CD4-positive, alpha-beta T cell (primary cell): Measurements from ENCODE around the gene PAX2. TPM values are rescaled to one million over a fixed set of nuclear protein-coding genes. Genes with fewer than 3 reads are reported as not detected.

Source experiments
- ATAC-seq: fragments of 200-7000 bp; cut with Tn5 transposase; one replicate; pipeline ENCODE4 v1.10.0; 2022; ENCODE audit warnings: mild to moderate bottlenecking; ENCODE audit not compliant: poor library complexity
- CTCF ChIA-PET: fragments of 350-600 bp; sonication (Branson Sonifier 250); formaldehyde crosslinking; loops from one replicate; lab custom pipeline; 2021; ENCODE audit warnings: antibody characterized with exemption, inconsistent platforms; lab: Charles Lee
- POLR2A ChIA-PET: fragments of 350-600 bp; sonication (Branson Sonifier 250); formaldehyde crosslinking; loops from one replicate; lab custom pipeline; 2021; ENCODE audit warnings: antibody characterized with exemption, inconsistent platforms; lab: Charles Lee
- DNase-seq, 14 experiments: peaks; one replicate each; pipeline ENCODE4 v3.0.0-alpha.2; 2013 to 2020; ENCODE audit warnings: mixed read lengths in 2 of 14
- H3K27ac ChIP-seq, 2 donors: one replicate each; pipeline versions ENCODE4 v1.5.1 to v1.7.0; 2013; ENCODE audit warnings: low read length in 2 of 2, low read depth in 1 of 2, mild to moderate bottlenecking in 1 of 2
- H3K27me3 ChIP-seq, 2 experiments: 1 replicate in 1 of 2; 2 replicates in 1 of 2; pipeline versions ENCODE4 v1.6.1 to v1.7.0; 2013; ENCODE audit warnings: low read length in 2 of 2, control low read depth in 1 of 2, mild to moderate bottlenecking in 1 of 2, moderate library complexity in 1 of 2; ENCODE audit not compliant: insufficient read depth in 2 of 2, control insufficient read depth in 1 of 2
- H3K36me3 ChIP-seq: one replicate; pipeline ENCODE4 v1.6.1; 2013; ENCODE audit warnings: low read length, control low read depth; ENCODE audit not compliant: insufficient read depth
- H3K4me1 ChIP-seq: one replicate; pipeline ENCODE4 v1.6.1; 2013; ENCODE audit warnings: low read length, control low read depth; ENCODE audit not compliant: insufficient read depth
- H3K4me3 ChIP-seq: one replicate; pipeline ENCODE4 v1.5.1; 2013; ENCODE audit warnings: mild to moderate bottlenecking, low read length, moderate library complexity
- H3K9me3 ChIP-seq, 2 experiments: 1 replicate in 1 of 2; 2 replicates in 1 of 2; pipeline versions ENCODE4 v1.6.1 to v1.7.0; 2013; ENCODE audit warnings: low read length in 2 of 2, mild to moderate bottlenecking in 2 of 2, control low read depth in 1 of 2, moderate library complexity in 1 of 2; ENCODE audit not compliant: control insufficient read depth in 1 of 2, insufficient read depth in 1 of 2
- H3K27ac Mint-ChIP-seq: one replicate; pipeline ENCODE4 v1.8.0; 2020; ENCODE audit warnings: mixed read lengths
- H3K27me3 Mint-ChIP-seq: one replicate; pipeline ENCODE4 v1.8.0; 2021; ENCODE audit warnings: mixed read lengths
- H3K36me3 Mint-ChIP-seq: one replicate; pipeline ENCODE4 v1.8.0; 2021; ENCODE audit warnings: low read depth, mixed read lengths
- H3K4me1 Mint-ChIP-seq: one replicate; pipeline ENCODE4 v1.8.0; 2021; ENCODE audit warnings: low read depth, mixed read lengths
- H3K4me3 Mint-ChIP-seq: one replicate; pipeline ENCODE4 v1.8.0; 2020; ENCODE audit warnings: mild to moderate bottlenecking, mixed read lengths
- H3K9me3 Mint-ChIP-seq: one replicate; pipeline ENCODE4 v1.8.0; 2020; ENCODE audit warnings: mixed read lengths
- intact Hi-C, 2 experiments: fragments of 100-400 bp; cut with DNase I in 1 of 2; cut with micrococcal nuclease in 1 of 2; formaldehyde crosslinking; loops; one replicate each; pipeline versions ENCODE4 v1.15.1 to v1.9.0; 2023 to 2025; cut with DNase I, micrococcal nuclease
- total RNA-seq, 174 experiments: library from RNA in 2 of 174; stranded (reverse) in 2 of 174; gene quantifications; one replicate each; pipeline ENCODE4 v1.2.3 and lab custom pipeline; 2021 to 2026
- TF ChIP-seq, protein P1 (sequence below): fragments of 200-600 bp; IDR thresholded peaks from one replicate; pipeline ENCODE4 v1.8.0; 2022; ENCODE audit warnings: antibody characterized with exemption, mild to moderate bottlenecking

Gene PAX2
- total RNA-seq, 2 experiments from 2014 or later = not detected

DNA sequence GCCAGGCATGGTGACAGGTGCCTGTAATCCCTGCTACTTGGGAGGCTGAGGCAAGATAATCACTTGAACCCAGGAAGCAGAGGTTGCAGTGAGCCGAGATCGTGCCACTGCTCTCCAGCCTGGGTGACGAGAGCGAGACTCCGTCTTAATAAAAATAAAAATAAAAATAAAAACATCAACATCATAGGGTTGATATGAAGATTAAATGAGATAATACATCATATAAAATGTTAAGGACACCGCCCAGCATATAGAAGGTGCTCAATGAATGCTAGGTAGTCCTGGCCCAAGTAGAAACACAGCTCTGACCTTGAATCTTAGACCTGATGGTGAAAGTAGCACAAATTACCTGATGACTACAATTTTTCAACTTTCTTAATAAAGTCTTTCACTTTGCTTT lies 74.0 kb downstream of the PAX2 start:
- H3K36me3 Mint-ChIP-seq = no peaks in the 10 kb centered on the region
- TF ChIP-seq, protein P1, sequence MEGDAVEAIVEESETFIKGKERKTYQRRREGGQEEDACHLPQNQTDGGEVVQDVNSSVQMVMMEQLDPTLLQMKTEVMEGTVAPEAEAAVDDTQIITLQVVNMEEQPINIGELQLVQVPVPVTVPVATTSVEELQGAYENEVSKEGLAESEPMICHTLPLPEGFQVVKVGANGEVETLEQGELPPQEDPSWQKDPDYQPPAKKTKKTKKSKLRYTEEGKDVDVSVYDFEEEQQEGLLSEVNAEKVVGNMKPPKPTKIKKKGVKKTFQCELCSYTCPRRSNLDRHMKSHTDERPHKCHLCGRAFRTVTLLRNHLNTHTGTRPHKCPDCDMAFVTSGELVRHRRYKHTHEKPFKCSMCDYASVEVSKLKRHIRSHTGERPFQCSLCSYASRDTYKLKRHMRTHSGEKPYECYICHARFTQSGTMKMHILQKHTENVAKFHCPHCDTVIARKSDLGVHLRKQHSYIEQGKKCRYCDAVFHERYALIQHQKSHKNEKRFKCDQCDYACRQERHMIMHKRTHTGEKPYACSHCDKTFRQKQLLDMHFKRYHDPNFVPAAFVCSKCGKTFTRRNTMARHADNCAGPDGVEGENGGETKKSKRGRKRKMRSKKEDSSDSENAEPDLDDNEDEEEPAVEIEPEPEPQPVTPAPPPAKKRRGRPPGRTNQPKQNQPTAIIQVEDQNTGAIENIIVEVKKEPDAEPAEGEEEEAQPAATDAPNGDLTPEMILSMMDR = no peak
- H3K27ac Mint-ChIP-seq = no peak overlapping the region
- Histone ChIP-seq H3K4me1 (no peaks in the 10 kb centered on the region), H3K27me3 (peaks cover 33 to 59% of the 10 kb centered on the region in 2 experiments), H3K4me3 (no peak overlapping the region), H3K36me3 (no peaks in the 10 kb centered on the region), H3K27ac (no peak overlapping the region), H3K9me3 (no peaks in the 10 kb centered on the region)
- DNase-seq (no peak), ATAC-seq (no peak)
- intact Hi-C loops = no loop called here
- H3K9me3 Mint-ChIP-seq = no peaks in the 10 kb centered on the region
- peaks cover 69% of the 10 kb centered on the region for H3K27me3 Mint-ChIP-seq
- H3K4me1 Mint-ChIP-seq = no peaks in the 10 kb centered on the region
- ChIA-PET CTCF (no interaction called here), POLR2A (no interaction called here)
- no peak overlapping the region for H3K4me3 Mint-ChIP-seq

DNA sequence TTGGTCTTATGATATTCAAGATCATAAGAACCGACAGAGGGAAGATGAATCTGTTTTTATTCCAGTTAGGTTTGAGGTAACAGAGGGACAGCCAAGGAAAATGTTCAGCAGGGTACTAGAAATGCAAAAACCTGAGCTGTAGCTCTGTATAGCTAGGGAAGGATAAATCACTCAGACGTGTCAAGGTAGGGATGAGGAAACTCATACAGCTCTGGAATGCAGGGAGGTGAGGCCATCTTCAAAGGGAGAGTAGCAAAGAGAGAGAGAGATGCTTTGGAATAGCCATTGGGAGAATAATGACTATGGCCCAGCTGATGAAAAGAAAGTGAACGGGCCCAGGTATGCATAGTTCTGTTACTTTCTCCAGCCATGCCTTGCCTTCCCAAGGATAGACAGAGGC lies 77.8 kb downstream of the PAX2 start:
- CTCF ChIA-PET = no interaction called here
- no peaks in the 10 kb centered on the region for H3K9me3 Mint-ChIP-seq
- peaks cover 44 to 66% of the 10 kb centered on the region in 2 experiments for H3K27me3 ChIP-seq
- peaks cover 21% of the 10 kb centered on the region for H3K4me1 ChIP-seq
- no peak overlapping the region for H3K27ac ChIP-seq
- no peak overlapping the region for H3K27ac Mint-ChIP-seq
- H3K4me1 Mint-ChIP-seq = peaks cover 11% of the 10 kb centered on the region
- intact Hi-C loops = no loop called here
- POLR2A ChIA-PET = no interaction called here
- no peak for DNase-seq
- no peak overlapping the region for H3K4me3 Mint-ChIP-seq
- no peaks in the 10 kb centered on the region for H3K36me3 ChIP-seq
- H3K36me3 Mint-ChIP-seq = no peaks in the 10 kb centered on the region
- no peak for ATAC-seq
- peaks cover 77% of the 10 kb centered on the region for H3K27me3 Mint-ChIP-seq
- TF ChIP-seq, protein P1 = no peak
- no peak overlapping the region for H3K4me3 ChIP-seq
- H3K9me3 ChIP-seq = peaks cover 0 to 9% of the 10 kb centered on the region in 2 experiments

DNA sequence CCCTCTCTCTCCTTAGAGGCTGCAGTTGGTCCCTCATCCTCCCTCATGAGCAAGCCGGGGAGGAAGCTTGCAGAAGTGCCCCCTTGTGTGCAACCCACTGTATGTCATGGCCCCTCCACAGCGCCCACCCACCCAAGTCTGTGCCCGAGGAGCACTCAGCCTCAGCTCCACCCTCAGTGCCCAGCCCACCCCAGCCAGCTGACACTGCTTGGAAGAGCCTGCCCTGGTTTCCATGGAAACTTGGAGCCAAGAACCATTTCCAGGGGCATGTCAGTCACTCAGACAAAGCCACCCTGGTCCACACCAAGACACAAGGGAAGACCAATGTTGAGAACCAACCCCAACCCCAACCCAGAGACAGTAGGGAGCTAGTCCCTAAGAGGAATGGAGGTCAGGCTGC lies 79.5 kb downstream of the PAX2 start:
- DNase-seq (no peak), ATAC-seq (no peak)
- H3K27me3 Mint-ChIP-seq = peaks cover 84% of the 10 kb centered on the region
- peak overlapping the region; percentile 69 for H3K4me3 Mint-ChIP-seq
- Histone ChIP-seq H3K27me3 (peaks cover 54 to 79% of the 10 kb centered on the region in 2 experiments), H3K27ac (no peak overlapping the region), H3K9me3 (peaks cover 0 to 23% of the 10 kb centered on the region in 2 experiments), H3K4me1 (peaks cover 37% of the 10 kb centered on the region), H3K4me3 (no peak overlapping the region), H3K36me3 (no peaks in the 10 kb centered on the region)
- no peaks in the 10 kb centered on the region for H3K36me3 Mint-ChIP-seq
- ChIA-PET CTCF (no interaction called here), POLR2A (no interaction called here)
- intact Hi-C loops = loop anchor here in 1 of 2 experiments (5.0 kb wide), 1 partner anchor 263 kb away; no protein-coding TSS in a partner anchor
- no peak overlapping the region for H3K27ac Mint-ChIP-seq
- peaks cover 28% of the 10 kb centered on the region for H3K4me1 Mint-ChIP-seq
- H3K9me3 Mint-ChIP-seq = no peaks in the 10 kb centered on the region
- TF ChIP-seq, protein P1 = no peak
